Fibroblast of skin of abdomen (primary cell): ENCODE results near the gene ATAT1.
A peak's percentile ranks its signal among the peaks of the same experiment; 100 is the strongest.
"Not testable (repeated sequence)": the region's sequence is repeated elsewhere in the genome, so short reads cannot be mapped to it uniquely, and the experiment has no call there.

Source experiments
- DNase-seq: peaks from one replicate; pipeline ENCODE4 v3.0.0-alpha.2; 2013

Gene ATAT1

GRCh38 chr6:30651143-30651542 lies 24.5 kb downstream of the ATAT1 start:
- DNase-seq = no peak

DNA sequence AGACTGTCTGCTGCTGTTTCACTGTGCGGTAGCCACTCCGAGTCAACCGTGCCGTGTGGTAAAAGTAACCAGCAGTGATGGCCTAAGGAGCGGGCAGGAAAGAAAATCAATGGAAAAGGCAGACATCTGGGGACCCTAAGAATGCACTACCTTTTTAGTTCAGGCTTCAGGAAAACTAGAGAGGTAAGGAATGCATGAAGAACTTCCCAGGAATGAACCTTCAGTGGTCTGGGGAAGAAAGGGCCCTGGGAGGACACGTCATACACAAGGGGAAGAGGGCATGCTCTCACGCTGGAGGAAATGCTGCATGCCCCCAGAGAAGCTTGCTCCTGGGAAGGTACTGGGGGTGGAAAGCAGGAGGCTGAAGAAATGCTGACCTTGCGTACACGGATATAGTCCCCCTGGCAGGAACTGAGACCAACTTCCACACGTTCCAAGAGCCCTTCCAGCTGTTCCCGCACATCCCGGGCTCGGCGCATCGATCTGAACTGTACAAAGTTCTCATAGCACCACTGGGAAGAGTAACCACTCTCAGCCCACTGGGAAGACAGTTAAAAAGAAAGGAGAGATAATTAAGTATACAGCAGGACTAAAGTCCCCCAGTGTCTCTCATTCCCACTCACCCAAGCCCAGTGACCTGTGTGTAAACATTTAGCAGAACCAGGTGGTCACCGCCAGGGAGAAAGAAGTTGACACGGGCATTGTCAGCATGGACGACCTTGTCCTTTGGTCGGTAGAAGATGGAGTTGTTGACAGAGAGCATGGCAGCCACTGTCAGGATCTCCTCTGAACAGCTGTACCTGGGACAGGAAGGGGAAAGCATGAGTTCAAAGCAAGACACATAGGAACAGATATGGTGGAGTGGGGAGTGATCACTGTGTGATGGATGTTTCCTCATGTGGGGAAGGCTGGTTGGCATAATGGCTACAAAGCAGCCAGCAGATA lies 28.4 kb downstream of the ATAT1 start:
- no peak for DNase-seq

GRCh38 chr6:30655743-30656094 lies 29.0 kb downstream of the ATAT1 start:
- no peak for DNase-seq

DNA sequence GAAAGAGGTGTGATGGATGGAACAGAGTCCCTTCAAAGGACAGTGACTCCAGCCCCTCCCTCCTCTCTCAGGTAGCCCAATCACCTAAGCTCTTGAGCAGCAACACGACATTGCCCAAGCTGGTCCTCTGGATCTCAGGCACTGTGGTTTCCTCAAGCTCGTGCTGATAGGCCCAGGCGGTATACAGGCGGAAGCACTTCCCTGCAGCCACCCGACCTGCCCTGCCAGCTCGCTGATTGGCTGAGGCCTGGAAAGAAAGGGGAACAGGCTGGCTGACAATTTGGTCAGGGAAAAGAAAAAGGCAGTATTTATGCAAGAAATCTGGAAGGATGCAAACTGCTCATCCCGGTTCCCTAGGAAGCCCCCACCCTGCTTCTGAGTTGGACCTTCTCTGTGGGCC lies 29.8 kb downstream of the ATAT1 start:
- no peak for DNase-seq

GRCh38 chr6:30657454-30657853 lies 30.8 kb downstream of the ATAT1 start:
- no peak for DNase-seq

DNA sequence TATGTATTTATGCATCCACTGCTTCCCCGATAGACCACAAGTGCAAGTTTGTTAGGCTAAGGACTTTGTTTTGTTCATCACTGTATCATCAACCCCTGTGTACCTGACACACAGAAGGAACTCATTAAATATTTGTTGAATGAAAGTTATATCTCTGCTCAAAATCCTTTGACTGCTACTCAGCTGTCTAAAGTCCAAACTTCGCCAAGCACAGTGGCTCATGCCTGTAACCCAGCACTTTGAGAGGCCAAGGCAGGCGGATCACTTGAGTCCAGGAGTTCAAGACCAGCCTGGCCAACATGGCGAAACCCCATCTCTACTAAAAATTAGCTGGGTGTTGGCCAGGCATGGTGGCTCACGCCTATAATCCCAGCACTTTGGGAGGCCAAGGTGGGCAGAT lies 31.2 kb downstream of the ATAT1 start:
- not testable (repeated sequence) for DNase-seq

- no peak for DNase-seq
Observed at GRCh38 chr6:30664994-30665767, 38.5 kb downstream of the ATAT1 start.

DNA sequence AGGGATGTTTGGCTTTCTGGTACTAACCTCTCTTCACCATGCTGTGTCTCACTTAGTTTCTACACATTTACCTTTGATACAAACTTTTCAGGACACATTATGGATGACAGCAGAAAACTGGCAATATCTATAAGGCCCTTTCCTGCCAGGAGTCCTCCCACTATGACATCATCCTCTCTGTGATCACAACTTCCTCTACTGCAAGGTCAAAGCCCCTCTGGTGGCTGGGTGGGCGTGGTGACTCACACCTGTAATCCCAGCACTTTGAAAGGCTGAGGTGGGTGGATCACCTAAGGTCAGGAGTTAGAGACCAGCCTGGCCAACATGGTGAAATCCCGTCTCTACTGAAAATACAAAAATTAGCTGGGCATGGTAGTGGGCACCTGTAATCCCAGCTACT lies 39.6 kb downstream of the ATAT1 start:
- not testable (repeated sequence) for DNase-seq

DNA sequence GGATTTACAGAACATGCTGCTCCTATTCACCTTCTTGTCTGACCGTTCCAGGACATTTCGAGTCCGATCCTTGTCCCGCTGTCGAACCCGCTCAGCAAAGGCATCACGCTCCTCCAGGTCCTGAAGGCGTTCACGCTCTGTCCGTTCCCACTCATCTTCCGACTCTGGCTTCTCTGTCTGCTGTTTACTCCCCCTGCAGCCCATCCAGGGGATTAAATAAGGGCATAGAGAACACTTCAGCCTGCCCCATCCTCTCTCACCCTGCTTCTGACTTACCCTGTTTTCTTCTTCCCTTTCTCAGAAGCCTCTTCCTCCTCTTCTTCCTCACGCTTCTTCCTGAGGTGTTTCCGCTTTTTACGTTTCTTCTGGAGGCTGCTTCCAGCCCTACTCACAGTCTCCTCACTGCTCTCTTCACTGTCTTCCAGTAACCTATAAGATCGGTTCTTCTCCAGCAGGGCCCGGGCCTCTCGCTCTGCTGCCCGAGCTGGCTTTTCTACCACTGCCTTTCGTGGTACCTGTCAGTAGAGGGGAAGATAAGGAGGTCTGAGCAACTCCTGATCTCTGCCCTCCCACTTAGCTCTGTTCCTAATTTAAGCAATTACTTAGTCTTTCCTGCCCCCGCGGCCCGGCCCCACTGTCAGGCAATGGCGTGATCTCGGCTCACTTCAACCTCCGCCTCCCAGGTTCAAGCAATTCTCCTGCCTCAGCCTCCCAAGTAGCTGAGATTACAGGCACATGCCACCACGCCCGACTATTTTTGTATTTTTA lies 44.3 kb downstream of the ATAT1 start:
- DNase-seq = no peak

GRCh38 chr6:30672445-30673253 lies 46.0 kb downstream of the ATAT1 start, which contains the start of gene DHX16:
Gene DHX16, minus strand, starts transcription at chr6:30673006. Its CDS starts 165 bp downstream, at chr6:30672841.
- peak; percentile 98 for DNase-seq

- DNase-seq = no peak
Observed at GRCh38 chr6:30676660-30677285, 50.1 kb downstream of the ATAT1 start.

- peak; percentile 68 for DNase-seq
Observed at GRCh38 chr6:30678964-30679726, 52.5 kb downstream of the ATAT1 start.

DNA sequence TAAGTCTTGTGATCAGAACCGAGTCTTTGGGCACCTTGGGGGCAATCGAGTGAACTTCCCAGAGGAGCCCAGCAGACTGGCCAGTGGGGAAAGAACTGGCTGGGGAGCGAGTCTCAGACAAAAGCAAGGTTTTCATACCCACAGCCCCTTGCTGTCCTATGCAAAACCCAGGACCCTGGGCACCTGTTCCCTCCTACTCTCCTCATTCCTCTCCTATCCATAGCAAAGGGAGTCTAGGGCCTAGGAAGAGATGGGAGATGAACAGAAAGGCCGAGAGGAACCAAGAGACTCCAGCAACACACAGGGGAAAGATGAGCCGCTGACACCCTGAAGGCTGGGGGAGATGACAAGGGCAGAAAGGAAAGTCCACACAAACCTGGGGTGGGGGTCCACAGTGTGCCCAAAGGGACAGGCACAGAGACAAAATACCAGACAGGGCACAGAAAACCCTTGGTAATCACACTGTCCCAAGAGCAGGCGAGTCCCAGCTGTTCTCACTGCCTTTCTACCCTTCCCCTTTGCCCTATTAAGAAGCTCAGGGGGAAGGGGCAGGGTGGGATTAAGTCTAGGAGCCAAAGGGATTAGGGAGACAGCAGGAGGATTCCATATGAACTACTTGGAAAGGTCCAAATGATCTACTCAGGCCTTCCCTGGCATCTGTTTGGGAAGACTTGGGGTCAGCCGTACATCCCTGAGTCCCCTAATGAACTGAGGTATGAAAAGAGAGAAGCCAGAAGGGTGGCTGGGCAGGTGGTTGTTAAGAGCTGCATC lies 53.3 kb downstream of the ATAT1 start:
- DNase-seq = no peak

DNA sequence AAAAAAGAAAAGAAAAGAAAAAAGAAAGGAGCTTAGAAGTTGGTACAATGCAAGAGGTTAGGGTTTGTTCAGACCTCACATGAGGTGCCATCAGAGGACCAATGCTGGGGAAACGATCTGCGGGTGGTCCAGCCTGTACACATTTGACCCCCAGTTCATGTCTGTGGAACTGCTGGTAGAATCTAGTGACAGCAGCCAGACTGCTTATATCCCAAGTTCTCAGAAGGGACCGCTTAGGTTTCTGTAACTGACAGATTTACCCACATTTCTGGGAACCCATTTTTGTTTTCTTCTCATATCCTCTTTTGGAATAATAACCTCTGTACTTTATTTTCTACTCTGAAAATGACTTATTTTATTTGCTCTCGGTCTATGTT lies 55.1 kb downstream of the ATAT1 start:
- no peak for DNase-seq

DNA sequence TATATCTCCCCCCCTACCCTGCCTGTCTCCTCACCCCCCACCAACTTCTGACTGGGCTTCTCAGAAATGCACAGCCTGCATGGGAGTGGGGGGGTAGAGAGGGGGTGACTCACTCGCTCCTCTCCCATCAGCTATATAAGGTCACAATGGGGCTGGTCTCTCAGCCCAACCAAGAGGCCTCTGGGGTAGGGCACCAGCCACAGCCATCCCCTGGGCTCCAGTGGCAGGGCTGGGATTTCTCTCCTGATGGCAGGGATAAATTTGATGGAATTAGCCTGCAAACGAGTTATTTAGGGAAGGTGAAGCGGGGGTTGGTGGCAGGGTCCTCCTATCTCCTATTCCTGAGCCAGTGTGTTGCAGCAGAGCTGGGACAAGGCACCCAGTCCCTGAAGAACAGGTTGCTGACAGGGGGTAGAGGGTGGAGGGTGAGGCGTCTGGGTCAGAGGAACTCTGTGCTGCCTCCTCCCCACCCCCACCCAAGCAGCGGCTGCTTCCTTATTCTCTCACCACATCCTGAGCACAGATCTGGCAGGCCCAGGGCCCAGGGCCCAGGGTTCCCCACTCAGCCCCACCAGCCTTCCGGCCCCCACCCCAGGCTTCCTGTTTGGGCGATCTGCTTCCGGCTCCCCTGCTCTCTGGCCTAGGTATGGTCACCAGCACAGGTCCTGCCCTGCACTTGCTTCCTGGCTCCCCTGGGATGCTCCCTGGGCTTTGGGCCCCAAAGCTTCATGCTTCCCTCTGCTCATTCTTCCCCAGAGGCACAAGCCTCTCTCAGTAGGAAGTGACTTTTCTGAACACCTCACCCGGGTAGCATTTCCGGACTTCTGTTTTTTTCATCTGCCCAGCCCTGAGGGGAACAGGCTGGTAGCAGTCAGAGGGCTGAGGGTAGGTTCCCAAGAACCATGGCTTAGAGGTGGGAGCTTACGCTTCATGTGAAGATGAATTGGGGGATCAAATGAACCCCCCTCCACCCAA lies 55.8 kb downstream of the ATAT1 start:
- DNase-seq = peak; percentile 95

DNA sequence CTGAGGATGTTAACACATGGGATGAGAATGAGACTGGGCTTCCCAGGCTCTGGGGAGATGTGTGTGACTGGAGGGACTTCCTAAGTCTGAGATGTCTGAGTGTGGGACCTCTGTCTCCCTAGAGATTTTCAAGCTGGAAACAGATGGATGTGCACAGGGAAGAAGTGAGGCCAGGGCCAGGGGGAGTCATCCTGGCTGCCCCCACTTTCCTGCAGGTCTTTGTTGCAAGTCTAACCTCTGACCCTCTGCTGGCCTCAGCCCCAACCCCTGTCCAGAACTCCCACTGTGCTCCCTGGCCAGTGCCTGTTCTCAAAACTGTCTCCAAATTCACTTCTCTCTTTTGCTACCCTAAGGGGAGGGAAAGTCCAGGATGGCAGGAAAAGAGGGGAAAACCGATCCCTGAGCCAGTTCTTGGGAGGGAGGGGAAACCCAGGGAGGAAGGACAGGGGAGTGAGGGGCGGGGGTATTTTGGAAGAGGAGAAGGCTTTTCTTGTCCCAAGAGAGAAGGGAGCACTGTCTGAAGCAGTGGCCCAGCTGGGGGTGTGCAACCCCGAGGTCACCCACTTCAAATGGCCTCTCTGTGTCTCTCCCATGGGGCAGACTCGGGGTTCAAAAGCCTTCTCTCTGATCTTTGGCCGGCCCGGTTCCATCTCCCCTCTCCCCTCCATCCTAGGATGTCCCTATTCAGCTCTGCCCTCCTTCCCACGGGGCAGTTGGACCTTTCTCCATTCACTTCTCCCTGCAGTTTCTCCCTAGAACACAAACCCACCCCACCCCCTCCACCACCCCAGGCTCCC lies 56.7 kb downstream of the ATAT1 start:
- no peak for DNase-seq

DNA sequence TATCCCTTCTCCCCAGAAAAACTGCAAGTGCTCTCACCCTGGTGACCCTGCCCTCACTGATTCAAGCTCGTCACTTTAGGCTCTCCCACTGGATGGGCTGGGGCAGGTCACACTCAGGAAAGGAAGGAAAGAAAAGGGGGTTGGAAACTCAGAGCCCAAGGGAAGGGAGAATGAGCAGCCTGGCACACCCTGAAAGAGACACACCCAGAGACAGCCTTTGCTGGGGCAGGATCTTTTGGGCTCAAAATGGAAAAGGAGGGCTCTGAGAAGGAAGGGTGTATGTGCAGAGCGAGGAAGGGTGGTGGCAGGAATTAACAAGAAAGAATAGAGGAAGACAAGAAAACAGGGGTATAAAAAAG lies 57.3 kb downstream of the ATAT1 start:
- DNase-seq = no peak
